ENCODE measurements around the gene ZNF778.

DNA sequence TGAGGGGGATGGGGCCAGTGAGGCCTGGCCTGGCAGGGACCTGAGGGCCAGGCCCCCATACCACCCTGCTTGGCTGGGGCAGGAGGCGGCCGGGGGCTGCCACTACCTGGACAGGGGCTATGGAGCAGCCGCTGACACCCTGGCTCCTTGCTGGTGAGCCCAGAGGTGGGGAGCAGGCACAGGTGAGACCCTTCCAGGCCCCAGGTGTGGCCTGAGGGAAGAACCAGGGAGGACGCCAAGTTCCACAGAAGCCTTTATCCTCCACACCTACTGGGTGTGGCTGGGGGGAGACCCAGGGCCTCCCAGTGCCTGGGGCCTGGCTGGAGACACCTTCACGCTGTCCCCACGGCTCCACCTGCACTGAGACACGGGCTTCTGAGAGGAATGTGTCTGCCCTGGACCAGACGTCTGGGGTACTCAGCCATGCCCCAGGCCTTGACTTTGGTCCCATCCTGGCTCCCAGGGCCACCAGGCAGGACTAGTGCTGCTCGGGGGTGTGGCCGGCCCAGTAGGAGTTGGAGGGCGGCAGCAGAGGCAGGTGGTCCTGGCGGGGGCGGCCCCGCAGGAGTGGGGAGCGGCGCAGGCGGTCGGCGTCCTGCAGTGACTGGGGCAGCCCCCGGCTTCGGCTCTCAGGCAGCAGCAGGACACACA, 21.9 kb upstream of the ZNF778 start:
- TF ChIP-seq CTCF (IDR thresholded peaks at IDR 0.05) (no peak), POLR2A (IDR thresholded peaks at IDR 0.05) (no peak)
